ENCODE results near the gene TMEM200C.

DNA sequence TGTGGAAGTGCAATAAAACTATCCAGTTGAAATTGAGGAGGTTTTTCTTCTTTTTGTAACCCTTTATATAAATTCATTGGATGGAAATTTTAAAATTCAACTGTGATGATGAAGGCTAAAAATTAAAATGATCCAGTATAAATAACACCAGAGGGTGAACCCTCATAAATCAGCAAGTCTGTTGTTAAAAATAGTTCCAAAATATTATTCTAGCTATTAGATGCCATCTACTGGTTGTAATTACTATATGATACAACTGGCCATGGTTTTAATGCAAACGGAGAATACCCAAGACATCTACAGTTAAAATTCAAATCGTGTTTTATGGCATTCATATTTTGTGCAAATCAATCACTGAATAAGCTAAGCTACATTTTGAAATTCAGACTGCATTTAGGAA, 53.8 kb downstream of the TMEM200C start:
- TF ChIP-seq CTCF (IDR thresholded peaks at IDR 0.05; ENCODE audit: extremely low read depth in 1 of 2, insufficient read depth in 1 of 2, low read depth in 1 of 2, low read length in 2 of 2), result no peak
- TF ChIP-seq POLR2A (IDR thresholded peaks at IDR 0.05; ENCODE audit: low read depth, low read length), result no peak
- TF ChIP-seq EZH2 (IDR thresholded peaks at IDR 0.05; ENCODE audit: borderline replicate concordance, low read depth, low read length, severe bottlenecking), result no peak
- TF ChIP-seq, protein P1, sequence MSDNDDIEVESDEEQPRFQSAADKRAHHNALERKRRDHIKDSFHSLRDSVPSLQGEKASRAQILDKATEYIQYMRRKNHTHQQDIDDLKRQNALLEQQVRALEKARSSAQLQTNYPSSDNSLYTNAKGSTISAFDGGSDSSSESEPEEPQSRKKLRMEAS (IDR thresholded peaks at IDR 0.05; ENCODE audit: insufficient read depth, insufficient read length), result no peak
- TF ChIP-seq POLR2AphosphoS5 (IDR thresholded peaks at IDR 0.05; ENCODE audit: insufficient read depth, low read depth, low read length), result no peak
